IMR-90 (cell line): Measurements from ENCODE around the gene GAREM1. TPM values are rescaled to one million over a fixed set of nuclear protein-coding genes. Genes with fewer than 3 reads are reported as not detected.

Experiments used
- ATAC-seq: fragments of 200-7000 bp; cut with Tn5 transposase; 2 replicates; pipeline ENCODE4 v1.9.1; 2020; ENCODE audit warnings: low read depth, mild to moderate bottlenecking, moderate library complexity
- BruUV-seq: library from RNA; stranded (reverse); fragments of 400-500 nt; replicated peaks from 2 replicates; lab custom pipeline; 2021; lab: Mats Ljungman, UMichigan
- CTCF ChIA-PET: fragments of 300-600 bp; formaldehyde crosslinking; extraction: SDS; loops from one replicate; lab custom pipeline; 2021; ENCODE audit warnings: antibody characterized with exemption; lab: Yijun Ruan, JAX
- POLR2A ChIA-PET: fragments of 300-600 bp; sonication (Branson Sonifier 250); formaldehyde crosslinking; loops from one replicate; lab custom pipeline; 2022; ENCODE audit warnings: antibody characterized with exemption; ENCODE audit not compliant: unreplicated experiment; lab: Charles Lee
- DNase-seq: peaks from one replicate; pipeline ENCODE4 v3.0.0; 2013
- H2AFZ ChIP-seq: replicated peaks from 2 replicates; pipeline ENCODE3; 2013; ENCODE audit warnings: low read length, mild to moderate bottlenecking; ENCODE audit not compliant: poor library complexity
- H2AK5ac ChIP-seq: 2 replicates; pipeline ENCODE4 v1.6.1; 2013; ENCODE audit warnings: low read depth, low read length, inconsistent platforms
- H2AK9ac ChIP-seq: replicated peaks from 2 replicates; pipeline ENCODE3; 2013; ENCODE audit warnings: mild to moderate bottlenecking, low read depth, low read length, moderate library complexity; ENCODE audit not compliant: poor library complexity
- H2BK120ac ChIP-seq: 2 replicates; pipeline ENCODE4 v1.6.1; 2013; ENCODE audit warnings: low read depth, low read length, inconsistent platforms
- H2BK15ac ChIP-seq: 3 replicates; pipeline ENCODE4 v1.6.1; 2013; ENCODE audit warnings: low read depth, low read length, inconsistent platforms
- H2BK20ac ChIP-seq: 2 replicates; pipeline ENCODE4 v1.6.1; 2013; ENCODE audit warnings: low read depth, mild to moderate bottlenecking, inconsistent platforms, low read length, moderate library complexity
- H2BK5ac ChIP-seq: 2 replicates; pipeline ENCODE4 v1.6.1; 2013; ENCODE audit warnings: mild to moderate bottlenecking, low read depth, low read length, inconsistent platforms; ENCODE audit not compliant: poor library complexity, severe bottlenecking
- H3K14ac ChIP-seq: replicated peaks from 2 replicates; pipeline ENCODE4 v1.6.1; 2013; ENCODE audit warnings: low read depth, low read length, inconsistent platforms
- H3K18ac ChIP-seq: 2 replicates; pipeline ENCODE4 v1.6.1; 2013; ENCODE audit warnings: low read depth, low read length, control low read depth
- H3K23ac ChIP-seq: 2 replicates; pipeline ENCODE4 v1.6.1; 2013; ENCODE audit warnings: low read depth, low read length, inconsistent platforms
- H3K27ac ChIP-seq: 2 replicates; pipeline ENCODE4 v1.5.1; 2013; ENCODE audit warnings: mild to moderate bottlenecking, control low read depth, low read length; ENCODE audit not compliant: insufficient read depth
- H3K27me3 ChIP-seq: 2 replicates; pipeline ENCODE4 v1.6.1; 2013; ENCODE audit warnings: low read length; ENCODE audit not compliant: control insufficient read depth, insufficient read depth
- H3K36me3 ChIP-seq: 2 replicates; pipeline ENCODE4 v1.6.1; 2013; ENCODE audit warnings: low read length, mixed read lengths; ENCODE audit not compliant: control insufficient read depth, insufficient read depth
- H3K4ac ChIP-seq: 2 replicates; pipeline ENCODE4 v1.6.1; 2013; ENCODE audit warnings: low read depth, low read length, inconsistent platforms
- H3K4me1 ChIP-seq: 2 replicates; pipeline ENCODE4 v1.6.1; 2013; ENCODE audit warnings: low read length, mixed read lengths; ENCODE audit not compliant: control insufficient read depth, insufficient read depth
- H3K4me2 ChIP-seq: 2 replicates; pipeline ENCODE4 v1.6.1; 2013; ENCODE audit warnings: low read depth, mild to moderate bottlenecking, control low read depth, low read length, moderate library complexity
- H3K4me3 ChIP-seq: 2 replicates; pipeline ENCODE4 v1.5.1; 2013; ENCODE audit warnings: low read depth, mild to moderate bottlenecking, control low read depth, low read length, moderate library complexity; ENCODE audit not compliant: insufficient read depth
- H3K56ac ChIP-seq: 2 replicates; pipeline ENCODE4 v1.6.1; 2013; ENCODE audit warnings: low read length, inconsistent platforms; ENCODE audit not compliant: insufficient read depth; ENCODE audit errors: extremely low read depth
- H3K79me1 ChIP-seq, 2 experiments: 2 replicates each; pipeline ENCODE4 v1.6.1; 2013; ENCODE audit warnings: low read length in 2 of 2, inconsistent platforms in 1 of 2, low read depth in 1 of 2
- H3K9ac ChIP-seq: 2 replicates; pipeline ENCODE4 v1.6.1; 2013; ENCODE audit warnings: low read depth, low read length, control low read depth
- H3K9me1 ChIP-seq: 2 replicates; pipeline ENCODE4 v1.6.1; 2013; ENCODE audit warnings: low read length, inconsistent platforms; ENCODE audit not compliant: insufficient read depth
- H3K9me3 ChIP-seq: 2 replicates; pipeline ENCODE4 v1.6.1; 2013; ENCODE audit warnings: low read length; ENCODE audit not compliant: control insufficient read depth, insufficient read depth
- H4K20me1 ChIP-seq: 2 replicates; pipeline ENCODE4 v1.6.1; 2013; ENCODE audit warnings: low read length, inconsistent platforms; ENCODE audit not compliant: insufficient read depth
- H4K5ac ChIP-seq: 2 replicates; pipeline ENCODE4 v1.6.1; 2013; ENCODE audit warnings: mild to moderate bottlenecking, low read depth, low read length, control low read depth
- H4K8ac ChIP-seq, 2 experiments: 2 replicates each; pipeline ENCODE4 v1.6.1; 2013; ENCODE audit warnings: low read depth in 2 of 2, low read length in 2 of 2, control low read depth in 1 of 2, inconsistent platforms in 1 of 2
- H4K91ac ChIP-seq: 2 replicates; pipeline ENCODE4 v1.6.1; 2013; ENCODE audit warnings: low read depth, low read length, inconsistent platforms; ENCODE audit not compliant: insufficient read depth
- CEBPB ChIP-seq: IDR thresholded peaks from 2 replicates; pipeline ENCODE4 v1.6.1; 2012; ENCODE audit warnings: low read depth, low read length, improper control_type of control experiment
- MAFK ChIP-seq: IDR thresholded peaks from 2 replicates; pipeline ENCODE4 v1.6.1; 2012; ENCODE audit warnings: low read depth, low read length, improper control_type of control experiment
- NFE2L2 ChIP-seq: fragments of 150-350 bp; IDR thresholded peaks from 2 replicates; pipeline ENCODE4 v1.6.1; 2016; ENCODE audit warnings: low read depth, mild to moderate bottlenecking, low read length
- RFX5 ChIP-seq: IDR thresholded peaks from 2 replicates; pipeline ENCODE4 v1.8.0; 2012; ENCODE audit warnings: low read depth, mild to moderate bottlenecking, low read length, moderate library complexity
- SMC3 ChIP-seq: fragments of 150-350 bp; IDR thresholded peaks from 2 replicates; pipeline ENCODE4 v1.6.1; 2016; ENCODE audit warnings: low read depth, mild to moderate bottlenecking, antibody characterized with exemption, low read length, moderate library complexity
- WGBS, 2 experiments: methylation state at CpG; one replicate each; pipeline versions ENCODE4 v1.1.5 to v1.1.7; 2013; ENCODE audit warnings: missing lambda C conversion rate in 2 of 2; ENCODE audit not compliant: insufficient read length in 1 of 2; ENCODE audit errors: extremely low coverage in 2 of 2; 5-methylcytosine and 5-hydroxymethylcytosine counted together
- dilution Hi-C: fragments of 300-500 bp; cut with HindIII; formaldehyde crosslinking; loops from one replicate; pipeline ENCODE4 v1.14.3; 2018; ENCODE audit warnings: low sequenced_read_pairs; ENCODE audit not compliant: unreplicated experiment
- in situ Hi-C: fragments of 300-500 bp; cut with MboI; formaldehyde crosslinking; loops from 3 replicates; pipeline ENCODE4 v1.14.3; 2019; ENCODE audit warnings: low sequenced_read_pairs, inconsistent platforms, mixed read lengths
- intact Hi-C: fragments of 100-400 bp; cut with micrococcal nuclease; formaldehyde crosslinking; loops from 2 replicates; pipeline ENCODE4 v1.10.0; 2022
- polyA plus RNA-seq, 3 experiments: library from polyadenylated mRNA; depleted of rRNA; stranded (reverse); fragments of >200 nt; gene quantifications; 2 replicates each; pipeline ENCODE4 v1.2.3, GENCODE V29; 2012; ENCODE audit warnings: low replicate concordance in 1 of 3
- total RNA-seq: library from RNA; depleted of rRNA; stranded (reverse); fragments of >200 nt; gene quantifications from 2 replicates; pipeline ENCODE4 v1.2.3, GENCODE V29; 2012
- TF ChIP-seq, protein P1 (sequence below): fragments of 150-350 bp; IDR thresholded peaks from 2 replicates; pipeline ENCODE4 v1.6.1; 2017; ENCODE audit warnings: mild to moderate bottlenecking, antibody characterized with exemption, low read length, low read depth

Gene GAREM1
- total and polyA plus RNA-seq, 2 of the 4 experiments (the other 2 are of a cell fraction): 1.4 to 2.3 TPM

- Histone ChIP-seq H2BK5ac (no peak overlapping the region), H3K79me1 (no peaks in the 10 kb centered on the region), H3K4me1 (peaks cover 2% of the 10 kb centered on the region; the same call in 1 of the 2 replicates), H3K4ac (no peak overlapping the region), H4K5ac (no peak overlapping the region), H3K9me1 (no peaks in the 10 kb centered on the region), H2BK20ac (0 out of 2 replicates have a peak overlapping the region, but pooled peaks have one; percentile 6), H4K20me1 (no peaks in the 10 kb centered on the region), H4K8ac (no peak overlapping the region), H3K9ac (no peak overlapping the region), H3K18ac (no peak overlapping the region), H3K27ac (no peak overlapping the region), H2BK120ac (no peak overlapping the region), H3K36me3 (no peaks in the 10 kb centered on the region), H2AK5ac (peak overlapping the region; percentile 37; the same call in 1 of the 2 replicates), H3K56ac (no peak overlapping the region), H3K9me3 (no peaks in the 10 kb centered on the region), H3K4me3 (no peak overlapping the region), H2AFZ (no peak overlapping the region), H4K91ac (no peak overlapping the region), H2AK9ac (no peak overlapping the region), H3K14ac (no peak overlapping the region), H3K27me3 (no peaks in the 10 kb centered on the region), H3K4me2 (no peak overlapping the region), H3K23ac (no peak overlapping the region), H2BK15ac (no peak overlapping the region)
- no peak for ATAC-seq
- no TSS peak for BruUV-seq
- TF ChIP-seq CEBPB (no peak), NFE2L2 (no peak), SMC3 (no peak), RFX5 (no peak), MAFK (no peak)
- TF ChIP-seq, protein P1, sequence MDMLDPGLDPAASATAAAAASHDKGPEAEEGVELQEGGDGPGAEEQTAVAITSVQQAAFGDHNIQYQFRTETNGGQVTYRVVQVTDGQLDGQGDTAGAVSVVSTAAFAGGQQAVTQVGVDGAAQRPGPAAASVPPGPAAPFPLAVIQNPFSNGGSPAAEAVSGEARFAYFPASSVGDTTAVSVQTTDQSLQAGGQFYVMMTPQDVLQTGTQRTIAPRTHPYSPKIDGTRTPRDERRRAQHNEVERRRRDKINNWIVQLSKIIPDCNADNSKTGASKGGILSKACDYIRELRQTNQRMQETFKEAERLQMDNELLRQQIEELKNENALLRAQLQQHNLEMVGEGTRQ: no peak
- in situ Hi-C loops (no loop called here), intact Hi-C loops (no loop called here), dilution Hi-C loops (no loop called here)
- 50% methylated on average over 1 of the region's 8 CpGs; no CpG with 5 or more reads in 1 of the 2 experiments for WGBS, 2 experiments
- ChIA-PET POLR2A (no interaction called here), CTCF (interaction anchor here (0.6 to 1.7 kb wide), 3 partner anchors 12 to 113 kb away, joined by 3 to 7 read pairs (median 3); partner anchors contain the start of gene GAREM1)
- no peak for DNase-seq
These were observed 112.6 kb downstream of the GAREM1 start for GRCh38 chr18:32358075-32358474.
